ENCODE data around the gene IFRD2.

IFRD2 gene

GRCh38 chr3:50302095-50303012 is 10.1 kb upstream of the IFRD2 start:
- no peak overlapping the region for H3K4me3 ChIP-seq (replicated peaks in 1 of 2; ENCODE audit: low read depth in 2 of 2, low read length in 2 of 2)
- no peak for TF ChIP-seq CTCF (IDR thresholded peaks at IDR 0.05; ENCODE audit: low read depth, low read length)
- no peak for DNase-seq (ENCODE audit: low read depth in 2 of 2)

GRCh38 chr3:50300681-50301254 is 8.5 kb upstream of the IFRD2 start:
- DNase-seq (ENCODE audit: low read depth in 2 of 2), result no peak
- no peak for TF ChIP-seq CTCF (IDR thresholded peaks at IDR 0.05; ENCODE audit: low read depth, low read length)
- no peak overlapping the region for H3K4me3 ChIP-seq (replicated peaks in 1 of 2; ENCODE audit: low read depth in 2 of 2, low read length in 2 of 2)

- TF ChIP-seq CTCF (IDR thresholded peaks at IDR 0.05; ENCODE audit: low read depth, low read length), result no peak
- peak overlapping the region; percentile 28 to 50 for H3K4me3 ChIP-seq (replicated peaks in 1 of 2; ENCODE audit: low read depth in 2 of 2, low read length in 2 of 2)
- peak; percentile 51 to 84 for DNase-seq (ENCODE audit: low read depth in 2 of 2)
Measured at GRCh38 chr3:50299929-50300680, 7.9 kb upstream of the IFRD2 start.

GRCh38 chr3:50299638-50299928 is 7.4 kb upstream of the IFRD2 start:
- no peak for TF ChIP-seq CTCF (IDR thresholded peaks at IDR 0.05; ENCODE audit: low read depth, low read length)
- H3K4me3 ChIP-seq (replicated peaks in 1 of 2; ENCODE audit: low read depth in 2 of 2, low read length in 2 of 2), result peak overlapping the region; percentile 28 to 50
- no peak for DNase-seq (ENCODE audit: low read depth in 2 of 2)

- peak within 1 kb of the TSS; percentile 65 to 88 for H3K4me3 ChIP-seq (replicated peaks in 1 of 2; ENCODE audit: low read depth in 2 of 2, low read length in 2 of 2)
- peak; percentile 25 for TF ChIP-seq CTCF (IDR thresholded peaks at IDR 0.05; ENCODE audit: low read depth, low read length)
- DNase-seq (ENCODE audit: low read depth in 2 of 2), result peak; percentile 100
Measured at GRCh38 chr3:50298836-50299637, 6.8 kb upstream of the IFRD2 start, which contains the start of the genes HYAL3 and NAA80. Gene HYAL3, minus strand, starts transcription at chr3:50299405. Its CDS starts 3,803 bp downstream, at chr3:50295602. Gene NAA80, minus strand, starts transcription at chr3:50299405. Its CDS starts 1,942 bp downstream, at chr3:50297463.
